PC-9 (cell line): Measurements from ENCODE around the gene ROR2.

Source experiments
- CTCF ChIP-seq: fragments of 200-600 bp; sonication (generic); conservative IDR thresholded peaks from 2 replicates; pipeline ENCODE4 v1.6.1; 2017; ENCODE audit warnings: mixed run types, antibody characterized with exemption, mild to moderate bottlenecking, moderate library complexity
- EZH2 ChIP-seq: fragments of 200-600 bp; sonication (generic); IDR thresholded peaks from 2 replicates; pipeline ENCODE4 v1.8.0; 2017; ENCODE audit warnings: antibody characterized with exemption, low read depth

GRCh38 chr9:91629718-91630117, 320.3 kb downstream of the ROR2 start:
- TF ChIP-seq CTCF = no peak
- TF ChIP-seq EZH2 = no peak
